Loucy (cell line): ENCODE measurements around the gene CSF3.
A peak's percentile ranks its signal among the peaks of the same experiment; 100 is the strongest.

ENCODE experiments used
- H2AFZ ChIP-seq: fragments of 200-600 bp; sonication (generic); 2 replicates; pipeline ENCODE4 v1.6.0; 2016; ENCODE audit warnings: antibody characterized with exemption, mild to moderate bottlenecking, low read length, moderate library complexity
- H3F3A ChIP-seq: fragments of 200-600 bp; 2 replicates; pipeline ENCODE4 v1.6.0; 2016; ENCODE audit warnings: antibody characterized with exemption, low read depth, mild to moderate bottlenecking
- H3K27me3 ChIP-seq: fragments of 200-600 bp; sonication (generic); 2 replicates; pipeline ENCODE4 v1.6.1; 2014; ENCODE audit warnings: low read length, mild to moderate bottlenecking; ENCODE audit not compliant: insufficient read depth, poor library complexity, severe bottlenecking
- H3K36me3 ChIP-seq: fragments of 200-600 bp; sonication (generic); 2 replicates; pipeline ENCODE4 v1.6.1; 2016; ENCODE audit warnings: low read length; ENCODE audit not compliant: insufficient read depth
- H3K4me1 ChIP-seq: fragments of 200-600 bp; sonication (generic); 2 replicates; pipeline ENCODE4 v1.5.1; 2014; ENCODE audit warnings: low read length, mild to moderate bottlenecking; ENCODE audit not compliant: insufficient read depth, poor library complexity, severe bottlenecking
- H3K4me2 ChIP-seq: fragments of 200-600 bp; sonication (generic); 2 replicates; pipeline ENCODE4 v1.6.0; 2014; ENCODE audit warnings: antibody characterized with exemption, low read length, low read depth, mild to moderate bottlenecking; ENCODE audit not compliant: poor library complexity, severe bottlenecking
- H3K4me3 ChIP-seq: fragments of 200-600 bp; sonication (generic); 2 replicates; pipeline ENCODE4 v1.5.1; 2014; ENCODE audit warnings: low read length, mild to moderate bottlenecking, mixed read lengths; ENCODE audit not compliant: poor library complexity, severe bottlenecking
- H3K79me2 ChIP-seq: fragments of 200-600 bp; sonication (generic); 2 replicates; pipeline ENCODE4 v1.6.1; 2014; ENCODE audit warnings: low read length; ENCODE audit not compliant: insufficient read depth
- H3K9ac ChIP-seq: fragments of 200-600 bp; sonication (generic); 2 replicates; pipeline ENCODE4 v1.6.0; 2014; ENCODE audit warnings: mild to moderate bottlenecking, low read depth, low read length, moderate library complexity; ENCODE audit not compliant: poor library complexity, severe bottlenecking
- H3K9me2 ChIP-seq: fragments of 200-600 bp; sonication (generic); replicated peaks from 2 replicates; pipeline ENCODE4 v1.6.1; 2016; ENCODE audit warnings: low read depth, low read length, mixed read lengths
- H3K9me3 ChIP-seq: fragments of 200-600 bp; sonication (generic); 2 replicates; pipeline ENCODE4 v1.6.1; 2014; ENCODE audit warnings: mild to moderate bottlenecking, antibody characterized with exemption, low read length, low read depth; ENCODE audit not compliant: insufficient read depth
- H4K20me1 ChIP-seq: fragments of 200-600 bp; sonication (generic); 2 replicates; pipeline ENCODE4 v1.6.0; 2014; ENCODE audit warnings: antibody characterized with exemption, low read length, mild to moderate bottlenecking; ENCODE audit not compliant: insufficient read depth, poor library complexity, severe bottlenecking
- EZH2phosphoT487 ChIP-seq: fragments of 200-600 bp; IDR thresholded peaks from 2 replicates; pipeline ENCODE4 v1.6.1; 2018; ENCODE audit warnings: antibody characterized with exemption, mild to moderate bottlenecking, moderate library complexity, borderline replicate concordance
- TF ChIP-seq, protein P1 (sequence below): fragments of 200-600 bp; sonication (generic); conservative IDR thresholded peaks from 2 replicates; pipeline ENCODE4 v1.5.1; 2014; ENCODE audit warnings: mild to moderate bottlenecking, antibody characterized with exemption, low read length

CSF3 gene

DNA sequence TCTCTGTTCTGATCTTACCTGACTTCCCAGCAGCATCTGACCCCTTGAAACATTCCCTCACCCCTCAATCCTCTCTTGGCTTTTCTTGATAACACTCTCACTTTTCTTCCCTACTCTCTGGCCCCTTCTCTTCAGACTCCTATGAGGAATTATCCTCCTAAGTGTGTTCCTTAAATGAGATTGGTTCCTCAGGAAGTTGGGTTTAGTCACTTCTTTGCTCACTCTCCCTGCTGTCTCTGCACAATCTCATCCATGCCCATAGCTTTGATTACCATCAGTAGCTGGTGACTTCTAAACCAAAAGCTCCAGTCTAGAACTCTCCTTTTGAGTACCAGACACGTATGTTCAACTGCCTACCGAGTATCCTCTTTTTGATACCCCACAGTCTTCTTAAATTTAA, 26.0 kb downstream of the CSF3 start:
- Histone ChIP-seq H3K4me2 (no peak overlapping the region), H3K27me3 (no peaks in the 10 kb centered on the region), H3K9me3 (no peaks in the 10 kb centered on the region), H2AFZ (no peak overlapping the region), H3K9me2 (no peaks in the 10 kb centered on the region), H3K9ac (no peak overlapping the region), H4K20me1 (no peaks in the 10 kb centered on the region), H3K79me2 (no peaks in the 10 kb centered on the region), H3F3A (no peaks in the 10 kb centered on the region), H3K4me1 (no peaks in the 10 kb centered on the region), H3K4me3 (no peak overlapping the region), H3K36me3 (no peaks in the 10 kb centered on the region)
- TF ChIP-seq, protein P1, sequence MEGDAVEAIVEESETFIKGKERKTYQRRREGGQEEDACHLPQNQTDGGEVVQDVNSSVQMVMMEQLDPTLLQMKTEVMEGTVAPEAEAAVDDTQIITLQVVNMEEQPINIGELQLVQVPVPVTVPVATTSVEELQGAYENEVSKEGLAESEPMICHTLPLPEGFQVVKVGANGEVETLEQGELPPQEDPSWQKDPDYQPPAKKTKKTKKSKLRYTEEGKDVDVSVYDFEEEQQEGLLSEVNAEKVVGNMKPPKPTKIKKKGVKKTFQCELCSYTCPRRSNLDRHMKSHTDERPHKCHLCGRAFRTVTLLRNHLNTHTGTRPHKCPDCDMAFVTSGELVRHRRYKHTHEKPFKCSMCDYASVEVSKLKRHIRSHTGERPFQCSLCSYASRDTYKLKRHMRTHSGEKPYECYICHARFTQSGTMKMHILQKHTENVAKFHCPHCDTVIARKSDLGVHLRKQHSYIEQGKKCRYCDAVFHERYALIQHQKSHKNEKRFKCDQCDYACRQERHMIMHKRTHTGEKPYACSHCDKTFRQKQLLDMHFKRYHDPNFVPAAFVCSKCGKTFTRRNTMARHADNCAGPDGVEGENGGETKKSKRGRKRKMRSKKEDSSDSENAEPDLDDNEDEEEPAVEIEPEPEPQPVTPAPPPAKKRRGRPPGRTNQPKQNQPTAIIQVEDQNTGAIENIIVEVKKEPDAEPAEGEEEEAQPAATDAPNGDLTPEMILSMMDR = no peak
- TF ChIP-seq EZH2phosphoT487 = no peak

DNA sequence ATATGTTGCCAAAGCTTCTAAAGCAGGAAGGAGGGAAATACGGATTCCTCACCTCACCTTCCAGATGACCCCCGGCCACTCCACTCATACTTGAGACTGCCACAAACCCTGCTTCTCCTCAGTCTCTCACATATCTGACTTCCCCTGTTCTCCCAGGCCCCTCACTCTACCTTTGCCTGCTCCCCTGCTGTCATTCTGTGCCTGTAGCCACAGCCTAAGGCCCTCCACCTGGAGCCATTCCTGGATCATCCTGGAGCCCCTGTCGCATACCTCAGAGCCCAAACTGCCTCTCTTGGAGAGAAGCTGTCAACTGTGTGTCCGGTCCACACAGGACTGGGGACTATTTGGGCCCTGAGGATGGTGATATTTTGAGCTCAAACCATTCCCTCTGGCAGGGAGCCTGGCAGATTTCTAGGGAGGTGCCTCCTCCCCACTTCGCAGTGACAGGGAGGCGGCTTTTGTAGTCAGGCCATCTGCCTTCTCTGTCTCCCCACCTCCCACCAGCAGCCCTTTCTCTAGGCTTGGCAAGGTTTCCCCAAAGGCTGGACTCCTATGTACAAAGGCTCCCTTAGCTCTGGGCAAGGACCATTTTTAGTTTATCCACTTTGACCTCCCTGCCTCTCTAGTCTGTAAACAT, 41.3 kb downstream of the CSF3 start:
- H2AFZ ChIP-seq = no peak overlapping the region
- no peaks in the 10 kb centered on the region for H4K20me1 ChIP-seq
- no peaks in the 10 kb centered on the region for H3K27me3 ChIP-seq
- peaks cover 8% of the 10 kb centered on the region for H3K4me1 ChIP-seq
- H3K36me3 ChIP-seq = no peaks in the 10 kb centered on the region
- peaks cover 20% of the 10 kb centered on the region for H3K79me2 ChIP-seq
- no peak overlapping the region for H3K4me3 ChIP-seq
- TF ChIP-seq, protein P1 = no peak
- no peak for TF ChIP-seq EZH2phosphoT487
- H3K9ac ChIP-seq = no peak overlapping the region
- no peak overlapping the region for H3K4me2 ChIP-seq
- H3K9me3 ChIP-seq = no peaks in the 10 kb centered on the region
- no peaks in the 10 kb centered on the region for H3K9me2 ChIP-seq
- no peaks in the 10 kb centered on the region for H3F3A ChIP-seq

DNA sequence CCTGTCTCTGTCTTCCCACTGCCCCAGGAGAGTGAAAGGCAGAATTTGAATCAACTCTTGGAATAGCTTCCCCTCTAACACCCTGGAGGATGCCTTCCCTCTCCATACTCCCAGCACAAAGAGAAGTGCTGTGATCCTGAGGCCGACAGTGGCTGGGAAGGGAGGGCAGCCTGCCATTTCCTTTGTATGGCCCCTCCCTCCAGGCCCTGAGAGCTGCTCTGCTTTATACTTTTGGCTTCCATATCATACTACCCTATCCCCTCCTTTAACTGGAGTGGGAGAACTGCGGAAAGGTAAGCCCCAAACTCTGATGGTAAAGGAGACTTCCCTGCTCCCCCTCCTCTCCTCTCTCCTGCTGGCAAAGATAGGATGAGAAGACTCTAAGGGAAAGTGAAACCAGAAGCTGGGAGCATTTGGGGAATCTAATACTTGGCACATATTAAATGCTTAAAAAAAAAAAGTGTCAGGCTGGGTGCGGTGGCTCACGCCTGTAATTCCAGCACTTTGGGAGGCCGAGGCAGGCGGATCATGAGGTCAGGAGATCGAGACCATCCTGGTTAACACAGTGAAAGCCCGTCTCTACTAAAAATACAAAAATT, 43.0 kb downstream of the CSF3 start:
- peaks cover 10% of the 10 kb centered on the region for H3K4me1 ChIP-seq
- H3K36me3 ChIP-seq = no peaks in the 10 kb centered on the region
- H3K4me3 ChIP-seq = no peak overlapping the region
- no peak for TF ChIP-seq EZH2phosphoT487
- TF ChIP-seq, protein P1 = no peak
- no peak overlapping the region for H3K4me2 ChIP-seq
- H3K9ac ChIP-seq = no peak overlapping the region
- no peaks in the 10 kb centered on the region for H3K9me3 ChIP-seq
- H3K27me3 ChIP-seq = no peaks in the 10 kb centered on the region
- peak overlapping the region; percentile 35; the same call in 1 of the 2 replicates for H2AFZ ChIP-seq
- peaks cover 13% of the 10 kb centered on the region for H3K79me2 ChIP-seq
- H4K20me1 ChIP-seq = no peaks in the 10 kb centered on the region
- H3K9me2 ChIP-seq = no peaks in the 10 kb centered on the region
- H3F3A ChIP-seq = no peaks in the 10 kb centered on the region
